H9 (cell line): Measurements from ENCODE around the gene IP6K3. TPM values are rescaled to one million over a fixed set of nuclear protein-coding genes. Genes with fewer than 3 reads are reported as not detected.
A peak's percentile ranks its signal among the peaks of the same experiment; 100 is the strongest.

Experiments used
- DNase-seq: peaks from one replicate; pipeline ENCODE4 v3.0.0-alpha.2; 2017
- H2AFZ ChIP-seq: one replicate; pipeline ENCODE4 v1.6.1; 2013; ENCODE audit warnings: mild to moderate bottlenecking, low read length, control low read depth, moderate library complexity
- H2AK5ac ChIP-seq: 2 replicates; pipeline ENCODE4 v1.6.1; 2013; ENCODE audit warnings: low read length, control low read depth, mixed read lengths; ENCODE audit not compliant: insufficient read length
- H2BK120ac ChIP-seq: one replicate; pipeline ENCODE4 v1.6.1; 2013; ENCODE audit warnings: low read depth, mild to moderate bottlenecking, low read length, control low read depth, inconsistent platforms; ENCODE audit not compliant: poor library complexity, severe bottlenecking
- H2BK12ac ChIP-seq: 2 replicates; pipeline ENCODE4 v1.6.1; 2013; ENCODE audit warnings: low read length, control low read depth, mixed read lengths, low read depth; ENCODE audit not compliant: insufficient read length
- H2BK15ac ChIP-seq: 2 replicates; pipeline ENCODE4 v1.6.1; 2013; ENCODE audit warnings: low read depth, low read length, control low read depth
- H2BK20ac ChIP-seq: one replicate; pipeline ENCODE4 v1.6.1; 2013; ENCODE audit warnings: low read depth, mild to moderate bottlenecking, low read length, control low read depth, inconsistent platforms; ENCODE audit not compliant: poor library complexity, severe bottlenecking
- H2BK5ac ChIP-seq: 2 replicates; pipeline ENCODE4 v1.6.1; 2013; ENCODE audit warnings: low read length, control low read depth, mixed read lengths; ENCODE audit not compliant: insufficient read length
- H3K14ac ChIP-seq: 2 replicates; pipeline ENCODE4 v1.6.1; 2013; ENCODE audit warnings: low read length, control low read depth; ENCODE audit not compliant: insufficient read depth
- H3K18ac ChIP-seq: 2 replicates; pipeline ENCODE4 v1.6.1; 2013; ENCODE audit warnings: low read depth, mild to moderate bottlenecking, mixed read lengths, low read length, control low read depth; ENCODE audit not compliant: insufficient read length
- H3K23ac ChIP-seq: 2 replicates; pipeline ENCODE4 v1.6.1; 2013; ENCODE audit warnings: low read length, control low read depth, mixed read lengths, low read depth; ENCODE audit not compliant: insufficient read length
- H3K23me2 ChIP-seq: 2 replicates; pipeline ENCODE4 v1.6.1; 2013; ENCODE audit warnings: low read depth, mild to moderate bottlenecking, mixed read lengths, low read length, control low read depth; ENCODE audit not compliant: insufficient read length, poor library complexity, severe bottlenecking
- H3K27ac ChIP-seq: 2 replicates; pipeline ENCODE4 v1.5.1; 2013; ENCODE audit warnings: low read length, control low read depth, mixed read lengths, low read depth; ENCODE audit not compliant: insufficient read length
- H3K27me3 ChIP-seq: 2 replicates; pipeline ENCODE4 v1.6.1; 2013; ENCODE audit warnings: low read length, control low read depth, inconsistent platforms; ENCODE audit not compliant: insufficient read depth
- H3K4ac ChIP-seq: 2 replicates; pipeline ENCODE4 v1.6.1; 2013; ENCODE audit warnings: low read depth, mild to moderate bottlenecking, control low read depth, inconsistent platforms, low read length, moderate library complexity
- H3K4me1 ChIP-seq: 2 replicates; pipeline ENCODE4 v1.6.1; 2013; ENCODE audit warnings: low read length, control low read depth, inconsistent platforms; ENCODE audit not compliant: insufficient read depth
- H3K4me2 ChIP-seq: 2 replicates; pipeline ENCODE4 v1.6.1; 2013; ENCODE audit warnings: low read length, control low read depth, mixed read lengths; ENCODE audit not compliant: insufficient read length, insufficient read depth
- H3K56ac ChIP-seq: 2 replicates; pipeline ENCODE4 v1.6.1; 2013; ENCODE audit warnings: low read depth, mild to moderate bottlenecking, mixed read lengths, low read length, control low read depth; ENCODE audit not compliant: insufficient read length
- H3K79me1 ChIP-seq: 2 replicates; pipeline ENCODE4 v1.6.1; 2013; ENCODE audit warnings: low read depth, mild to moderate bottlenecking, moderate library complexity, low read length, control low read depth, inconsistent platforms; ENCODE audit not compliant: insufficient read depth, poor library complexity, severe bottlenecking
- H3K79me2 ChIP-seq: 2 replicates; pipeline ENCODE4 v1.6.1; 2013; ENCODE audit warnings: low read length, control low read depth, inconsistent platforms; ENCODE audit not compliant: insufficient read depth
- H3K9ac ChIP-seq: 2 replicates; pipeline ENCODE4 v1.6.1; 2013; ENCODE audit warnings: low read length, control low read depth, mixed read lengths; ENCODE audit not compliant: insufficient read length; ENCODE audit errors: extremely low read depth
- H3K9me3 ChIP-seq: one replicate; pipeline ENCODE4 v1.6.1; 2013; ENCODE audit warnings: low read depth, low read length, inconsistent platforms; ENCODE audit not compliant: control insufficient read depth
- H3T11ph ChIP-seq: one replicate; pipeline ENCODE4 v1.6.1; 2013; ENCODE audit warnings: mild to moderate bottlenecking, low read length, control low read depth, inconsistent platforms
- H4K20me1 ChIP-seq: one replicate; pipeline ENCODE4 v1.6.1; 2013; ENCODE audit not compliant: control insufficient read depth, insufficient read length, insufficient read depth
- H4K5ac ChIP-seq: 2 replicates; pipeline ENCODE4 v1.6.1; 2013; ENCODE audit warnings: low read depth, mild to moderate bottlenecking, mixed read lengths, low read length, control low read depth; ENCODE audit not compliant: insufficient read length
- H4K8ac ChIP-seq: replicated peaks from 2 replicates; pipeline ENCODE4 v1.6.1; 2013; ENCODE audit warnings: low read length, control low read depth, mixed read lengths, low read depth; ENCODE audit not compliant: insufficient read length
- H4K91ac ChIP-seq: 2 replicates; pipeline ENCODE4 v1.6.1; 2013; ENCODE audit warnings: low read depth, mild to moderate bottlenecking, moderate library complexity, mixed read lengths, low read length, control low read depth; ENCODE audit not compliant: insufficient read length
- H3K27ac Mint-ChIP-seq, 3 experiments: 2 replicates in 2 of 3; 3 replicates in 1 of 3; pipeline ENCODE4 v1.8.0; 2020 to 2021; ENCODE audit warnings: mixed read lengths in 3 of 3, mild to moderate bottlenecking in 1 of 3, moderate library complexity in 1 of 3
- H3K27me3 Mint-ChIP-seq: 2 replicates; pipeline ENCODE4 v1.8.0; 2021; ENCODE audit warnings: low read depth, mild to moderate bottlenecking, moderate library complexity, mixed read lengths
- H3K36me3 Mint-ChIP-seq, 3 experiments: 2 replicates in 2 of 3; 3 replicates in 1 of 3; pipeline ENCODE4 v1.8.0; 2020 to 2021; ENCODE audit warnings: low read depth in 3 of 3, mixed read lengths in 3 of 3; ENCODE audit not compliant: insufficient read depth in 1 of 3
- H3K4me1 Mint-ChIP-seq, 2 experiments: 2 replicates each; pipeline ENCODE4 v1.8.0; 2020; ENCODE audit warnings: mixed read lengths in 2 of 2
- H3K4me3 Mint-ChIP-seq, 2 experiments: 2 replicates in 1 of 2; 3 replicates in 1 of 2; pipeline ENCODE4 v1.8.0; 2020 to 2021; ENCODE audit warnings: mild to moderate bottlenecking in 2 of 2, mixed read lengths in 2 of 2, moderate library complexity in 1 of 2
- H3K9me3 Mint-ChIP-seq, 2 experiments: 2 replicates in 1 of 2; 3 replicates in 1 of 2; pipeline ENCODE4 v1.8.0; 2020; ENCODE audit warnings: mild to moderate bottlenecking in 2 of 2, mixed read lengths in 2 of 2, moderate library complexity in 1 of 2
- CTCF ChIP-seq: fragments of 200-600 bp; sonication (generic); conservative IDR thresholded peaks from 3 replicates; pipeline ENCODE4 v1.8.0; 2021; ENCODE audit warnings: antibody characterized with exemption, mild to moderate bottlenecking
- WGBS: extraction: QIAGEN DNeasy Blood & Tissue Kit; methylation state at CpG from one replicate; pipeline ENCODE4 v1.1.7; 2013; ENCODE audit warnings: missing lambda C conversion rate, low lambda C conversion rate, mixed read lengths; ENCODE audit not compliant: insufficient read length; ENCODE audit errors: extremely low coverage; 5-methylcytosine and 5-hydroxymethylcytosine counted together
- total RNA-seq: library from RNA; stranded (reverse); gene quantifications from 2 replicates; pipeline ENCODE4 v1.2.1, GENCODE V29; 2021

Gene IP6K3
- total RNA-seq, 1 experiment from 2014 or later = 0.46 TPM

- H3K9ac ChIP-seq = no peak overlapping the region
- no peak overlapping the region for H3K4ac ChIP-seq
- Mint-ChIP-seq H3K36me3 (no peaks in the 10 kb centered on the region), H3K27me3 (peaks cover 2% of the 10 kb centered on the region), H3K27ac (peak overlapping the region in 1 of 3 experiments; percentile 62; a peak in 2 of 7 replicates), H3K9me3 (no peaks in the 10 kb centered on the region), H3K4me1 (peaks cover 22 to 24% of the 10 kb centered on the region in 2 experiments), H3K4me3 (no peak overlapping the region)
- H2BK120ac ChIP-seq = no peak overlapping the region
- H3K9me3 ChIP-seq = no peaks in the 10 kb centered on the region
- no peak overlapping the region for H2BK5ac ChIP-seq
- no peak overlapping the region for H2AK5ac ChIP-seq
- H3K23me2 ChIP-seq = no peaks in the 10 kb centered on the region
- no peak overlapping the region for H3K4me2 ChIP-seq
- DNase-seq = no peak
- H2BK20ac ChIP-seq = no peak overlapping the region
- H4K5ac ChIP-seq = no peak overlapping the region
- no peak overlapping the region for H3K56ac ChIP-seq
- no peak overlapping the region for H2BK12ac ChIP-seq
- no peak overlapping the region for H3K23ac ChIP-seq
- H4K91ac ChIP-seq = no peak overlapping the region
- TF ChIP-seq CTCF = no peak
- H4K20me1 ChIP-seq = no peaks in the 10 kb centered on the region
- H3K14ac ChIP-seq = no peak overlapping the region
- H3T11ph ChIP-seq = no peak overlapping the region
- no peaks in the 10 kb centered on the region; the same call in 1 of the 2 replicates for H3K4me1 ChIP-seq
- H4K8ac ChIP-seq = no peak overlapping the region
- no peaks in the 10 kb centered on the region for H3K27me3 ChIP-seq
- no peak overlapping the region for H2BK15ac ChIP-seq
- H3K27ac ChIP-seq = no peak overlapping the region
- no peaks in the 10 kb centered on the region for H3K79me2 ChIP-seq
- H3K18ac ChIP-seq = no peak overlapping the region
- no CpG with 5 or more reads among the region's 5 CpGs for WGBS
- no peaks in the 10 kb centered on the region for H3K79me1 ChIP-seq
- H2AFZ ChIP-seq = no peak overlapping the region
These were observed 5.9 kb downstream of the IP6K3 start for GRCh38 chr6:33740794-33741193.
